Transverse colon (tissue), 4 donors: ENCODE data around the gene SLX4.

Experiments
- CTCF ChIP-seq, 5 experiments: fragments of 200-600 bp in 3 of 5; fragments of 450-650 bp in 2 of 5; sonication (generic) in 3 of 5; IDR thresholded peaks; 1 replicate in 2 of 5; 2 replicates in 3 of 5; pipeline ENCODE4 v1.5.1; 2016 to 2017; ENCODE audit warnings: antibody characterized with exemption in 5 of 5, inconsistent platforms in 3 of 5, mild to moderate bottlenecking in 2 of 5, moderate library complexity in 1 of 5
- EP300 ChIP-seq: sonication (generic); formaldehyde crosslinking; IDR thresholded peaks from one replicate; pipeline ENCODE4 v1.6.1; 2017; ENCODE audit warnings: antibody characterized with exemption, low read depth
- POLR2A ChIP-seq: fragments of 450-650 bp; IDR thresholded peaks from one replicate; pipeline ENCODE4 v1.6.1; 2016; ENCODE audit warnings: antibody characterized with exemption, mild to moderate bottlenecking, moderate library complexity
- POLR2AphosphoS5 ChIP-seq, 3 donors: sonication (generic); formaldehyde crosslinking; IDR thresholded peaks; one replicate each; pipeline ENCODE4 v1.6.1; 2016; ENCODE audit warnings: antibody characterized with exemption in 3 of 3

DNA sequence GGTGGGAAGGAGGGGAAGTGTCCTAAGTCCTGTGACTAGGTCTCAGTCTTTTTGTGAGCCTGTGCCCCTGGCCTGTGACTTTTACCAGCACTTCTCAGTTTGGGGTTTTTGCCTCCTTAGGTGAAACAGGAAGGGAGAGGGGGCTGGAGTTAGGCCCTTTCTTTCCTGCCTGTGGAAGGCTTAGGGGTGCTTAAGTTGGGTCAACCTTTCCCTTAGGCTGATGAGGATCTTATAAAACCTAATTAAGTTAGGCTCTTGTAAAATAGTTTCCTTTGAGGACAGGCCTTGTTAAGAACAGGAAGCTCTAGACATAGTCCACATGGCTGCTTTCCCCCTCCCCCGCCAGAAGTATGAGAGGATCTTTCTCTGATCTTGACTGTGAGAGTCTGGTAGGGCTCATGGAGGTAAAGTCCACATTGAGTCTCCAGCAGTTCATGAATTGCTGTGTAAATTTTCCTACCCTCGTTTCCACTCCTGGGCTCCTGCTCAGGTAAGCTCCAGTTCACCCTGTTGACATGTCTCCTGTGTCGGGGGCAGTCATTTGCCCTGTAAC is 26.0 kb upstream of the SLX4 start:
- TF ChIP-seq CTCF (IDR thresholded peaks at IDR 0.05) = no peak
- no peak for TF ChIP-seq POLR2A
- TF ChIP-seq POLR2AphosphoS5 (IDR thresholded peaks at IDR 0.05) = no peak
- no peak for TF ChIP-seq EP300
